Breast epithelium (tissue), 3 donors: ENCODE data around the gene NLRP1.

Source experiments
- CTCF ChIP-seq, 3 donors: fragments of 450-650 bp; IDR thresholded peaks; one replicate each; pipeline ENCODE4 v1.5.1; 2016 to 2017; ENCODE audit warnings: antibody characterized with exemption in 3 of 3, mild to moderate bottlenecking in 3 of 3, moderate library complexity in 3 of 3
- POLR2A ChIP-seq: fragments of 450-650 bp; IDR thresholded peaks from one replicate; pipeline ENCODE4 v1.6.1; 2016; ENCODE audit warnings: antibody characterized with exemption, mild to moderate bottlenecking, moderate library complexity
- POLR2AphosphoS5 ChIP-seq, 3 donors: sonication (generic); formaldehyde crosslinking; IDR thresholded peaks; one replicate each; pipeline ENCODE4 v1.6.1; 2017; ENCODE audit warnings: antibody characterized with exemption in 3 of 3

GRCh38 chr17:5545051-5545987 lies 39.0 kb downstream of the NLRP1 start:
- TF ChIP-seq CTCF (IDR thresholded peaks at IDR 0.05) (no peak), POLR2AphosphoS5 (IDR thresholded peaks at IDR 0.05) (no peak), POLR2A (no peak)
